ENCODE results near the gene RBM28. TPM values are rescaled to one million over a fixed set of nuclear protein-coding genes. Genes with fewer than 3 reads are reported as not detected.

Gene RBM28
- total RNA-seq: 7.5 and 11.6 TPM in 2 replicates

GRCh38 chr7:128343554-128344430 is at the start of gene RBM28:
RBM28 (minus strand) TSS chr7:128343908; CDS start chr7:128343793, 115 bp downstream.

GRCh38 chr7:128361411-128362379 is 18.0 kb upstream of the RBM28 start, which contains the start of gene PRRT4:
PRRT4 (minus strand) TSS chr7:128361690.

Other genes starting within 250 kb of the RBM28 start
- gene LEP, start 102.6 kb downstream of the RBM28 start, total RNA-seq: not detected in 2 replicates
- gene PRRT4, start 17.8 kb upstream of the RBM28 start, total RNA-seq: 0.13 TPM in 1 of 2 replicates, not detected in the other
- gene IMPDH1, start 66.1 kb upstream of the RBM28 start, total RNA-seq: 67.8 and 103 TPM in 2 replicates
- gene HILPDA, start 112.0 kb upstream of the RBM28 start, total RNA-seq: 16.4 and 20.0 TPM in 2 replicates
- 16.4 and 22.5 TPM in 2 replicates for gene METTL2B, start 132.8 kb upstream of the RBM28 start, total RNA-seq